Esophagus muscularis mucosa (tissue), 4 donors: Measurements from ENCODE around the gene PDE3A.

Experiments
- EP300 ChIP-seq: sonication (generic); formaldehyde crosslinking; IDR thresholded peaks from one replicate; pipeline ENCODE4 v1.6.1; 2017; ENCODE audit warnings: antibody characterized with exemption
- POLR2A ChIP-seq: fragments of 450-650 bp; IDR thresholded peaks from one replicate; pipeline ENCODE4 v1.6.1; 2017; ENCODE audit warnings: antibody characterized with exemption, moderate library complexity, mild to moderate bottlenecking, low read depth
- POLR2AphosphoS5 ChIP-seq, 2 donors: sonication (generic); formaldehyde crosslinking; IDR thresholded peaks; one replicate each; pipeline ENCODE4 v1.6.1; 2017; ENCODE audit warnings: antibody characterized with exemption in 2 of 2
- TF ChIP-seq, protein P1 (sequence below), 3 experiments: fragments of 200-600 bp in 2 of 3; fragments of 450-650 bp in 1 of 3; sonication (generic) in 2 of 3; IDR thresholded peaks; one replicate each; pipeline ENCODE4 v1.5.1; 2017 to 2019; ENCODE audit warnings: antibody characterized with exemption in 3 of 3, mild to moderate bottlenecking in 2 of 3, moderate library complexity in 1 of 3

DNA sequence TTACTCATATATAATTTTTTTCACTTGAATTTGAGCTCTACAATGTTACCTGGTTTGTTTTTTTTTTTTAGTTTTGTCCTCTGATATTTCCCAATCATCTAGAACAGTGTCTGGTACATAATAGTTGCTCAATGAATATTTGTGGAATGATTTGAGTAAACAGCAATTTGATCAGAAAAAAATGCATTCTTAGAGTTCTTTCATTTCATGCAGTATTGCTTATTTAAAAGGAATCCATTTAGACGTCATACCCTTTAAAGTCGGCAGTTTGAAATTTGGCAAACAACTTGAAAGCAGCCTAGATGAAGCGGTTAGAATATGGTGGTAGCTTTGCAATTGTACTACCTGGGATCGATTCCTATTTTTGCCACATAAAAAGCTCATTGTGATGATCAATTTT is 140.0 kb downstream of the PDE3A start:
- TF ChIP-seq, protein P1, sequence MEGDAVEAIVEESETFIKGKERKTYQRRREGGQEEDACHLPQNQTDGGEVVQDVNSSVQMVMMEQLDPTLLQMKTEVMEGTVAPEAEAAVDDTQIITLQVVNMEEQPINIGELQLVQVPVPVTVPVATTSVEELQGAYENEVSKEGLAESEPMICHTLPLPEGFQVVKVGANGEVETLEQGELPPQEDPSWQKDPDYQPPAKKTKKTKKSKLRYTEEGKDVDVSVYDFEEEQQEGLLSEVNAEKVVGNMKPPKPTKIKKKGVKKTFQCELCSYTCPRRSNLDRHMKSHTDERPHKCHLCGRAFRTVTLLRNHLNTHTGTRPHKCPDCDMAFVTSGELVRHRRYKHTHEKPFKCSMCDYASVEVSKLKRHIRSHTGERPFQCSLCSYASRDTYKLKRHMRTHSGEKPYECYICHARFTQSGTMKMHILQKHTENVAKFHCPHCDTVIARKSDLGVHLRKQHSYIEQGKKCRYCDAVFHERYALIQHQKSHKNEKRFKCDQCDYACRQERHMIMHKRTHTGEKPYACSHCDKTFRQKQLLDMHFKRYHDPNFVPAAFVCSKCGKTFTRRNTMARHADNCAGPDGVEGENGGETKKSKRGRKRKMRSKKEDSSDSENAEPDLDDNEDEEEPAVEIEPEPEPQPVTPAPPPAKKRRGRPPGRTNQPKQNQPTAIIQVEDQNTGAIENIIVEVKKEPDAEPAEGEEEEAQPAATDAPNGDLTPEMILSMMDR (IDR thresholded peaks at IDR 0.05): no peak
- TF ChIP-seq POLR2AphosphoS5 (IDR thresholded peaks at IDR 0.05) (no peak), POLR2A (no peak), EP300 (no peak)
